GM19395 (cell line): Measurements from ENCODE around the gene AURKA.
"Not testable (repeated sequence)": the region's sequence is repeated elsewhere in the genome, so short reads cannot be mapped to it uniquely, and the experiment has no call there.

Experiments used
- ATAC-seq: cut with Tn5 transposase; IDR thresholded peaks from one replicate; pipeline ENCODE4 v1.9.1; 2021; ENCODE audit warnings: mild to moderate bottlenecking, moderate library complexity; ENCODE audit not compliant: unreplicated experiment

Gene AURKA

GRCh38 chr20:56422076-56422823, 30.2 kb upstream of the AURKA start:
- no peak for ATAC-seq

- no peak for ATAC-seq
These were observed 29.1 kb upstream of the AURKA start for GRCh38 chr20:56420940-56421688.

- ATAC-seq = no peak
These were observed 28.0 kb upstream of the AURKA start for GRCh38 chr20:56420028-56420427.

- no peak for ATAC-seq
These were observed 26.4 kb upstream of the AURKA start for GRCh38 chr20:56418385-56418861.

GRCh38 chr20:56417911-56418310, 25.9 kb upstream of the AURKA start:
- no peak for ATAC-seq

- ATAC-seq = no peak
These were observed 25.4 kb upstream of the AURKA start for GRCh38 chr20:56417402-56417801.

- ATAC-seq = no peak
These were observed 23.1 kb upstream of the AURKA start for GRCh38 chr20:56414842-56415765.

- ATAC-seq = no peak
These were observed 20.9 kb upstream of the AURKA start for GRCh38 chr20:56412949-56413348.

- ATAC-seq = no peak
These were observed 20.4 kb upstream of the AURKA start for GRCh38 chr20:56412473-56412790.

GRCh38 chr20:56411759-56412472, 19.9 kb upstream of the AURKA start, which contains the start of gene CASS4:
CASS4 (plus strand) TSS chr20:56412260; CDS start chr20:56412459, 199 bp downstream.
- ATAC-seq = peak; percentile 83

GRCh38 chr20:56411287-56411686, 19.3 kb upstream of the AURKA start:
- ATAC-seq = not testable (repeated sequence)

- no peak for ATAC-seq
These were observed 17.9 kb upstream of the AURKA start for GRCh38 chr20:56409956-56410355.

- ATAC-seq = no peak
These were observed 17.5 kb upstream of the AURKA start for GRCh38 chr20:56409521-56409920.

GRCh38 chr20:56406910-56407309, 14.9 kb upstream of the AURKA start:
- ATAC-seq = no peak

- not testable (repeated sequence) for ATAC-seq
These were observed 13.3 kb upstream of the AURKA start for GRCh38 chr20:56405356-56405755.

GRCh38 chr20:56403465-56403864, 11.4 kb upstream of the AURKA start:
- no peak for ATAC-seq

- peak; percentile 85 for ATAC-seq
These were observed 8.1 kb upstream of the AURKA start for GRCh38 chr20:56400001-56400640.

- no peak for ATAC-seq
These were observed 3.2 kb upstream of the AURKA start for GRCh38 chr20:56395166-56395565.

GRCh38 chr20:56393653-56394052, 1.6 kb upstream of the AURKA start:
- ATAC-seq = no peak

GRCh38 chr20:56392881-56393482, 967 bp upstream of the AURKA start:
- no peak for ATAC-seq
